ENCODE results near the gene ZNF160. TPM values are rescaled to one million over a fixed set of nuclear protein-coding genes. Genes with fewer than 3 reads are reported as not detected.

The ZNF160 gene
- total and polyA plus RNA-seq, 2 of the 4 experiments (the other 2 are of a cell fraction), result 22.6 to 26.9 TPM

- H3K23ac ChIP-seq (ENCODE audit: low read depth, low read length), result no peak overlapping the region
- no peak overlapping the region for H3K27ac ChIP-seq (ENCODE audit: insufficient read depth, low read length)
- POLR2A ChIA-PET (ENCODE audit: unreplicated experiment), result no interaction called here
- H2BK5ac ChIP-seq (ENCODE audit: low read depth, low read length, poor library complexity, severe bottlenecking), result no peak overlapping the region
- H4K91ac ChIP-seq (ENCODE audit: insufficient read depth, low read depth, low read length), result no peak overlapping the region
- H3K4ac ChIP-seq (ENCODE audit: low read depth, low read length), result no peak overlapping the region
- no peak overlapping the region for H2BK20ac ChIP-seq (ENCODE audit: low read depth, low read length)
- no CpG with 5 or more reads among the region's 5 CpGs for WGBS, 2 experiments (ENCODE audit: extremely low coverage in 2 of 2, insufficient read length in 1 of 2)
- CTCF ChIA-PET, result no interaction called here
- no peak overlapping the region for H4K5ac ChIP-seq (ENCODE audit: low read depth, low read length)
- H3K9me3 ChIP-seq (ENCODE audit: control insufficient read depth, insufficient read depth, low read length), result peaks cover 8% of the 10 kb centered on the region
- no peak overlapping the region for H2BK120ac ChIP-seq (ENCODE audit: low read depth, low read length)
- no peak overlapping the region for H3K4me3 ChIP-seq (ENCODE audit: insufficient read depth, low read depth, low read length)
- H4K8ac ChIP-seq (ENCODE audit: low read depth in 2 of 2, low read length in 2 of 2), result no peak overlapping the region
- in situ Hi-C loops (cut with MboI; ENCODE audit: low sequenced_read_pairs), result no loop called here
- intact Hi-C loops (cut with micrococcal nuclease), result no loop called here
- no TSS peak for BruUV-seq (replicated peaks)
- dilution Hi-C loops (cut with HindIII; ENCODE audit: low sequenced_read_pairs, unreplicated experiment), result no loop called here
- no peaks in the 10 kb centered on the region for H4K20me1 ChIP-seq (ENCODE audit: insufficient read depth, low read length)
- H2BK15ac ChIP-seq (ENCODE audit: low read depth, low read length), result no peak overlapping the region
- H3K18ac ChIP-seq (ENCODE audit: low read depth, low read length), result no peak overlapping the region
- no peak overlapping the region for H3K14ac ChIP-seq (replicated peaks; ENCODE audit: low read depth, low read length)
- H3K9me1 ChIP-seq (ENCODE audit: insufficient read depth, low read length), result no peaks in the 10 kb centered on the region
- no peak overlapping the region for H3K9ac ChIP-seq (ENCODE audit: low read depth, low read length)
- no peaks in the 10 kb centered on the region for H3K27me3 ChIP-seq (ENCODE audit: control insufficient read depth, insufficient read depth, low read length)
- no peak overlapping the region for H2AK9ac ChIP-seq (replicated peaks; ENCODE audit: low read depth, low read length, poor library complexity)
- H3K56ac ChIP-seq (ENCODE audit: extremely low read depth, insufficient read depth, low read length), result no peak overlapping the region
- H3K36me3 ChIP-seq (ENCODE audit: control insufficient read depth, insufficient read depth, low read length), result peaks cover 17% of the 10 kb centered on the region
- 0 out of 2 replicates have a peak, but pooled peaks cover 2% of the 10 kb centered on the region for H3K4me1 ChIP-seq (ENCODE audit: control insufficient read depth, insufficient read depth, low read length)
- DNase-seq (no peak), ATAC-seq (ENCODE audit: low read depth) (no peak)
- peaks cover 0 to 3% of the 10 kb centered on the region in 2 experiments; a peak in 1 of 4 replicates for H3K79me1 ChIP-seq (ENCODE audit: low read depth in 1 of 2, low read length in 2 of 2)
- TF ChIP-seq MAZ (IDR thresholded peaks at IDR 0.05; ENCODE audit: borderline replicate concordance, low read depth, low read length), result no peak
- no peak for TF ChIP-seq FOS (IDR thresholded peaks at IDR 0.05; ENCODE audit: low read depth, low read length)
- no peak for TF ChIP-seq CHD1 (IDR thresholded peaks at IDR 0.05; ENCODE audit: low read depth, low read length)
- TF ChIP-seq RFX5 (IDR thresholded peaks at IDR 0.05; ENCODE audit: low read depth, low read length), result no peak
- no peak for TF ChIP-seq MAFK (IDR thresholded peaks at IDR 0.05; ENCODE audit: low read depth, low read length)
- TF ChIP-seq CTCF (conservative IDR thresholded peaks at IDR 0.05; ENCODE audit: low read depth, low read length), result no peak
- no peak for TF ChIP-seq MXI1 (IDR thresholded peaks at IDR 0.05; ENCODE audit: borderline replicate concordance, low read depth, low read length)
- no peak for TF ChIP-seq USF2 (IDR thresholded peaks at IDR 0.05; ENCODE audit: low read depth, low read length)
- TF ChIP-seq NFE2L2 (IDR thresholded peaks at IDR 0.05; ENCODE audit: low read depth, low read length), result no peak
- TF ChIP-seq RCOR1 (IDR thresholded peaks at IDR 0.05; ENCODE audit: insufficient replicate concordance, low read length), result no peak
- TF ChIP-seq CEBPB (IDR thresholded peaks at IDR 0.05; ENCODE audit: low read depth, low read length), result no peak
- TF ChIP-seq POLR2A (IDR thresholded peaks at IDR 0.05; ENCODE audit: low read depth, low read length), result no peak
- TF ChIP-seq RAD21 (IDR thresholded peaks at IDR 0.05; ENCODE audit: low read length), result no peak
- no peak for TF ChIP-seq ELK1 (IDR thresholded peaks at IDR 0.05; ENCODE audit: borderline replicate concordance, low read depth, low read length)
- no peak for TF ChIP-seq SMC3 (IDR thresholded peaks at IDR 0.05; ENCODE audit: low read depth, low read length)
- TF ChIP-seq BHLHE40 (IDR thresholded peaks at IDR 0.05; ENCODE audit: low read depth, low read length), result no peak
- no peak overlapping the region for H2AFZ ChIP-seq (replicated peaks; ENCODE audit: low read length, poor library complexity)
- no peak overlapping the region for H3K4me2 ChIP-seq (ENCODE audit: low read depth, low read length)
- no peak overlapping the region for H2AK5ac ChIP-seq (ENCODE audit: low read depth, low read length)
Measured at GRCh38 chr19:53109527-53109926, 6.3 kb upstream of the ZNF160 start.
